ENCODE measurements around the gene PEX11A.
"Not testable (repeated sequence)": the region's sequence is repeated elsewhere in the genome, so short reads cannot be mapped to it uniquely, and the experiment has no call there.

Gene PEX11A, protein sequence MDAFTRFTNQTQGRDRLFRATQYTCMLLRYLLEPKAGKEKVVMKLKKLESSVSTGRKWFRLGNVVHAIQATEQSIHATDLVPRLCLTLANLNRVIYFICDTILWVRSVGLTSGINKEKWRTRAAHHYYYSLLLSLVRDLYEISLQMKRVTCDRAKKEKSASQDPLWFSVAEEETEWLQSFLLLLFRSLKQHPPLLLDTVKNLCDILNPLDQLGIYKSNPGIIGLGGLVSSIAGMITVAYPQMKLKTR

GRCh38 chr15:89690276-89691218 is at the start of gene PEX11A, which contains the start of gene WDR93:
TSS of gene PEX11A (minus strand) at chr15:89690754. CDS start at chr15:89690632, 122 bp downstream.
TSS of gene WDR93 (plus strand) at chr15:89690811. CDS start at chr15:89701747, 10,936 bp downstream.
- DNase-seq (ENCODE audit: low read depth in 4 of 4, low spot score in 1 of 4): peak; percentile 50 to 72 (median 62)

- DNase-seq (ENCODE audit: low read depth in 4 of 4, low spot score in 1 of 4): peak in 2 of 4 experiments; percentile 24 to 34
Measured at GRCh38 chr15:89740137-89740536, 49.6 kb upstream of the PEX11A start.

GRCh38 chr15:89735773-89736172 is 45.2 kb upstream of the PEX11A start:
- no peak for DNase-seq (ENCODE audit: low read depth in 4 of 4, low spot score in 1 of 4)

DNA sequence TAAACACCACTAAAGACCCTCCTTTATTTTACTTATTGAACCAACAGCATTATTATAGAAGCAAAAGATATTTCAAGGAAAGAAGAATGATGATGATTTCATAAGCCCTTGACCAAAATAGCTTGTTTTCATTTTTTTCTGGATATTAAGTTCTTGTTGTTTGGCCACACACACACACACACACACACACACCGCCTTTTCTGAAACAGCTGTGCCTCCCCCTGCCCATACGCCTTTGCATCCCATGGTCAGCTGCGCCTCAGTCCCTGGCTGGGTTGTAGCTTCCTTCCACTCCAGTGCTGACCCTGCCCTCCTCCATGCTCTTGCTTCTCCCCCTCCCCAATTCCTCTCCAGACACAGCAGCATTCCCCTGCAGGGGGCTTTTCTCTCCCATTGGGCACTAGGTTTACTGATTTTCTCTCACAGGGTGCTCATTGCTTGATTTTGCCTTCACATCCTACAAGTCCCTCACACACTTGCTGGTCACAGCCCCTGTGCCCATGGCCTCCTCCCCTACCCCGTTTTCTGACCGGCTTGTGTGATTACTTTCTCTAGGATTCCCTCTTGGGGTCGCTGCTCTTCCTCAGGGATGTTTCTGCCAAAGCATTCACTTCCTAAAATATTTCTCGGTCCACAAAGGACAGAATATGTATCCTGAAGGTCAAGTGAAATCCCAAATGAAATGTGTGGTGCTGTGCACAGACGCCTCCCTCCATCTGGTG is 42.1 kb upstream of the PEX11A start:
- no peak for DNase-seq (ENCODE audit: low read depth in 4 of 4, low spot score in 1 of 4)

DNA sequence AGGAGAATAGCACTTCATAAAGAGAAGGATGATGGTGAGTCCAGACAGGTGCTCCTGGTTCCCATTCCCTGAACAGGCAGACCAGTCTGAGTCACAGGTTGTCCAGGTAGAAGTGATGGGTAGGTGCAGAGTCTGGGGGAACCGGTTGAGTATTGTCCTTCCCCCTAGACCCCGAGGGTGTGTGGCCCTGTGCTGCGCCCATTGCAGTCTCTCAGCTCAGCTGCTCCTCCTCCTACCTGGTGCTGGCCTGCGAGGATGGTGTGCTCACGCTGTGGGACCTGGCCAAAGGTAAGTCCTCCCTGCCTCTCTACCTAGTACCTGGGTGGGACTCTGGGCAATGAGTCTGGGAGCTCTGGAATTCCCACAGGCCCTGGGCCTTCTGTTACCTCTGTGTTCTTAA is 40.7 kb upstream of the PEX11A start:
- no peak for DNase-seq (ENCODE audit: low read depth in 4 of 4, low spot score in 1 of 4)

DNA sequence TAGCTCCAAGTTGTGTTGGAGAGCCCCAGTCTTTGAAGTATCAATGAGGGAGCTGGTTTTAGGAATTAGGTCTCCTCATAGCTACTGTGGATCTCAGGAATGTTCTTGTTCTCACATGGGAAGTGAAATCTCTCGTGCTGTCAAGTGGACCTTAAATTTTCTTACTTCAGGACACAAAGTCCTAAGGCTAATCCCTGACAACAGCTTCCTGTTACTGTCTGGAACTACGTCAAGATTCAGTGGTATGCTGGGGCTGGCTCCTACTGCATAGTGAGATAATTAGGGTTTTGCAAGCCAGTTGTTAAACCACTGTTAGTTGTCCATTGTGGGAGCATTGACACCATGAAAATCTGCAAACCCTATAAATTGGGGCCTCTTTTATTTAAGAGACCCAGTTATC is 37.7 kb upstream of the PEX11A start:
- DNase-seq (ENCODE audit: low read depth in 4 of 4, low spot score in 1 of 4): no peak

GRCh38 chr15:89725064-89725463 is 34.5 kb upstream of the PEX11A start:
- no peak for DNase-seq (ENCODE audit: low read depth in 4 of 4, low spot score in 1 of 4)

DNA sequence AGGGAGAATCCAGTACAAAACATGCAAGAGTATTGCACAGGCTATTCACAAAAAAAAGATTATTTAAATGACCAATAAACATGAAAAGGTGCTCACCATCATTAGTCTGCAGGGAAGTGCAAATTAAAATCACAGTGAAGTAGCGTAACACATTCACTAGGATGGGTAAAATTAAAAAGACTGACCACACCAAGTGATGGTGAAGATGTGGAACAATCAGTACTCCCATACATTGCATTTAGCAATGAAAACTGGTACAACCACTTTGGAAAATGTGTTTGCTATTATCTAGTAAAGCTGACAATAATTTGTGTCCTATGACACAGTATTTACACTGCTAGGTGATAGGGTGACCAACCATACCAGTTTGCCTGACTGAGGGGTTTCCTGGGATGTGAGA is 34.1 kb upstream of the PEX11A start:
- no peak for DNase-seq (ENCODE audit: low read depth in 4 of 4, low spot score in 1 of 4)

- no peak for DNase-seq (ENCODE audit: low read depth in 4 of 4, low spot score in 1 of 4)
Measured at GRCh38 chr15:89723031-89723430, 32.5 kb upstream of the PEX11A start.

GRCh38 chr15:89714775-89715174 is 24.2 kb upstream of the PEX11A start:
- DNase-seq (ENCODE audit: low read depth in 4 of 4, low spot score in 1 of 4): no peak

DNA sequence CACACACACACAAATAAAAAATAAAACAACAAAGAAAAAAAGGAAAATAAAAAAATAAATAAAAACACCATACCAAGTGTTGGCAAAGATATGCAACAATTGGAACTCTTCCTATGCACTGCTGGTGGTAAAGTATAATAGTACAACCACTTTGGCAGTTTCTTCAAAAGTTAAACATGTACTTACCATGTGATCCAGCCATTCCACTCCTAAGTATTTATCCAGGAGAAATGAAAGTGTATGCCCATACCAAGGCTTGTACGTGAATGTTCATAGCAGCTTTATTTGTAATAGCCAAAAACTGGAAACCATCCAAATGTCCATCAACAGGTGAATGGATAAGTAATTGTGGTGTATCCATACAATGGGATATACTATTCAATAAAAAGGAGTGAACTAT is 17.0 kb upstream of the PEX11A start:
- DNase-seq (ENCODE audit: low read depth in 4 of 4, low spot score in 1 of 4): no peak

DNA sequence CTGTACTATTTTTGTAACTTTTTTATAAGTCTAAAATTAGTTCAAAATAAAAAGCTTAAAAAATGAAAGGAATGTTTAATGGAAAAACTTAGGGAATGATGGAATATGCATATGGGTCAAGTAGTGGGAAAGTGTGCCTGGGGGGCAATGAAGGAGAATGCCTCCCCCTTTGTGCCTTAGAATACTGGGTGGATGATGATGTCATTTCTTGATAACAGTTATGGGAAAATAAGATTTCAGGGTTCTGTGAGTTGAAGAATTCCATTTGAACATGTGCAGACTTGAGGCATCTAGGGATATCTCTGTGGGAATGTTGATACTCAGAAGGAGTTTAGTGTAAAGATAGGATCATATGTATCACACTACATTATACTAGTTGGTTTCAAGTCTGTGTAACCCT is 13.9 kb upstream of the PEX11A start:
- DNase-seq (ENCODE audit: low read depth in 4 of 4, low spot score in 1 of 4): no peak

GRCh38 chr15:89695198-89695597 is 4.6 kb upstream of the PEX11A start:
- no peak for DNase-seq (ENCODE audit: low read depth in 4 of 4, low spot score in 1 of 4)

GRCh38 chr15:89693696-89694095 is 3.1 kb upstream of the PEX11A start:
- no peak for DNase-seq (ENCODE audit: low read depth in 4 of 4, low spot score in 1 of 4)

DNA sequence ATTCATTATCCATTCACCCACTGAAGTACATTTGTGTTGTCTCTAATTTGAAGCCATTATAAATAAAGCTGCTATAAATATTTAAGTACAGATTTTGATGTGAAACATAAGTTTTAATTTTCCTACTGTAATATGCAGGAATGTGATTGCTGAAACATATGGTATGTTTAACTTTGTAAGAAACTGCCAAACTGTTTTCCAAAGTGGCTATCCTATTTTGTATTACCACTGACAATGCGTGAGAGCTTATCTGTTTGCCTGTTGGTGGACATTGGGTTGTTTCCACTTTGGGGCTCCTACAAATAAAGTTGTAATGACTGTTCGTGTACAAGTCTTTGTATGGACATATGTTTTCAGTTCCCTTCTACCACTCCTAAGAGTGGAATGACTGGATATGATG is 2.5 kb upstream of the PEX11A start:
- no peak for DNase-seq (ENCODE audit: low read depth in 4 of 4, low spot score in 1 of 4)

GRCh38 chr15:89689930-89690275 is 651 bp downstream of the PEX11A start:
- DNase-seq (ENCODE audit: low read depth in 4 of 4, low spot score in 1 of 4): not testable (repeated sequence)

DNA sequence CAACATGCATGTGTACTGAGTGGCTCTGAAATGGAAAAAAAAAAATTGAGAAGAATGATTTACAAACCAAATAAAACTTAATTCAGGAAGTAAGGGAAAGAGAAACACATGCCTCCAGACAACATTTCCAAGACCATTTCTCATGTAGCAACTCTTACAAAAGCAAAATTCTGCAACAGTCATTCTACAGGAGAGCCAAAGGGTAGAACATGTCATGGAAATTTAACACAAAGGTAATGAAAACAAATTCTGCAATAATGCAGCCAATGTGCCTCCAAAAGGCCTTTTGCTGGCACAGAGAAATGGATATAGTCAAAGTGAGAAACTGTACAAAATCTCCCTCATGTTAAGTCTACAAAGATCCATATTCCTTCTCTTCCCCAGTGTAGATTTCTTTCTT is 4.0 kb downstream of the PEX11A start:
- no peak for DNase-seq (ENCODE audit: low read depth in 4 of 4, low spot score in 1 of 4)

GRCh38 chr15:89685995-89686394 is 4.6 kb downstream of the PEX11A start:
- DNase-seq (ENCODE audit: low read depth in 4 of 4, low spot score in 1 of 4): no peak

DNA sequence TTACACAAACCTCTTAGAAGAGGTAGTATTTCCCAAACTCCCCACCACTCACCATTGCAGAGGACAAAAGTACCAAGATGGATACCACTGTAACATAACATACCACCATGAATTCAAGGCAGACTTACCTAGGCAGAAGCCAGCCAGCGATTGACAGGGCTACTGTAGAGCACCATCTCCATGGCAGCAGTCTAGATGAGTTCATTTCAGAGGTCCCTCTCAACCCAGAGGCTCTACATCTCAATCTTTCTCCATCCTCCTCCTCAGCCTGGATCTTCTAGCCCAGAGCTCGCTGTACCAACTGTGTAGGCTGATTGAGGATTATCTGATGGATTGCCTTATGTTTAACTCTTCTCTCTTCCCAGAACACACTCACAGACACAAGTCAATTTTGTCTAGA is 9.4 kb downstream of the PEX11A start:
- DNase-seq (ENCODE audit: low read depth in 4 of 4, low spot score in 1 of 4): no peak

DNA sequence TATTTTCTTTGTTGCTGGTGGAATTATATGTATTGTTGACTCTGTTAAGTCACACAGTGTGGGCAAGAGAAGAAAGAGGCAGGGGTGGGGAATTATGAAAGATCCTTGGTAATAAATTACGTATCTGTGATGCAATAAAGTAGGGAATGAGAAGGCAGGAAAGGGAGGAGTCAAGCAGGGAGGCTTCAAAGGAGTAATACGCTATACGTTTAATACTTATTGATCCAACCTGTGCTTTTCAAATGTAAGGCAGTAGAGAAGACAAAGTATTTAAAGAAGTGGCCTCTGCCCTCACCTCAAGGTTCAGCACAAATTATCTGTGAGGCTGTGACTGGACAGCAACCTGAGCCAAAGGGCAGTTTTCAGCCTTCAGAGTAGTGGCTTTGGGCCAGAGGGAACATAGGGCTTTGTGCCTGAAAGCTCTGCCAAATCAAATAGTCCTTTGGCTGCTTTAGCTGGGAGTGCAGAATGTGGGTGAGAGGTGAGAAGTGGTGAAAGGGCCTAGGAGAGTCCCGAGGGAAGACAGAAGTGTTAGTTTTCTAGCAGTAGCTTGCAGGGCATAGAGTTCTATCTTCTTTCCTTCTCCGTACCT is 10.2 kb downstream of the PEX11A start:
- DNase-seq (ENCODE audit: low read depth in 4 of 4, low spot score in 1 of 4): no peak

DNA sequence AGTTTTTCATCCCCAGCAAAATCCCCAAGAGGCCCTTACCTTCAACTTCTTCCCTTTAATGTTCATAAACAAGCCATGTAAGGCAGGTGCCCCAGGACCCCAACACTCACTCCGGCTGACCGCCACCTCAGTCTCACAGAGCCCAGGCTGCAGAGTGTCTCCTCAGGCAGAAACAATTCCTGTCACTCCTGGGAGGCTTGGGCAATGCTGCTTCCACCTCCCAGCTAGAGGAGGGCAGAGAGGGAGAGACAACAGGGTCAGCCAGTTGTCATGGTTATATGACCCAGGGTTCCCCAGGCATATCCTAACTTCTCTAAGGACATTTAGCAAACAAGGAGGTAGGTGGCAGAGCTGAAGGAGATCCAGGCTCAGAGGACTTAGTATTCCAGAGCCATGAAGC is 11.3 kb downstream of the PEX11A start, which contains the start of gene PLIN1:
Gene PLIN1, minus strand, starts transcription at position 156 of the 400 bp plus-strand sequence. CDS start 1,878 bp downstream, outside the sequence.
- DNase-seq (ENCODE audit: low read depth in 4 of 4, low spot score in 1 of 4): no peak

All from stimulated activated CD4-positive, alpha-beta T cell treated with anti-CD3 and anti-CD28 coated beads, Interleukin-1b, Interleukin-23, amount 100 ng/mL, for 24 hours (primary cell).